ENCODE results near the gene MPV17.
"Not testable (repeated sequence)": the region's sequence is repeated elsewhere in the genome, so short reads cannot be mapped to it uniquely, and the experiment has no call there.

MPV17 gene, protein sequence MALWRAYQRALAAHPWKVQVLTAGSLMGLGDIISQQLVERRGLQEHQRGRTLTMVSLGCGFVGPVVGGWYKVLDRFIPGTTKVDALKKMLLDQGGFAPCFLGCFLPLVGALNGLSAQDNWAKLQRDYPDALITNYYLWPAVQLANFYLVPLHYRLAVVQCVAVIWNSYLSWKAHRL

DNA sequence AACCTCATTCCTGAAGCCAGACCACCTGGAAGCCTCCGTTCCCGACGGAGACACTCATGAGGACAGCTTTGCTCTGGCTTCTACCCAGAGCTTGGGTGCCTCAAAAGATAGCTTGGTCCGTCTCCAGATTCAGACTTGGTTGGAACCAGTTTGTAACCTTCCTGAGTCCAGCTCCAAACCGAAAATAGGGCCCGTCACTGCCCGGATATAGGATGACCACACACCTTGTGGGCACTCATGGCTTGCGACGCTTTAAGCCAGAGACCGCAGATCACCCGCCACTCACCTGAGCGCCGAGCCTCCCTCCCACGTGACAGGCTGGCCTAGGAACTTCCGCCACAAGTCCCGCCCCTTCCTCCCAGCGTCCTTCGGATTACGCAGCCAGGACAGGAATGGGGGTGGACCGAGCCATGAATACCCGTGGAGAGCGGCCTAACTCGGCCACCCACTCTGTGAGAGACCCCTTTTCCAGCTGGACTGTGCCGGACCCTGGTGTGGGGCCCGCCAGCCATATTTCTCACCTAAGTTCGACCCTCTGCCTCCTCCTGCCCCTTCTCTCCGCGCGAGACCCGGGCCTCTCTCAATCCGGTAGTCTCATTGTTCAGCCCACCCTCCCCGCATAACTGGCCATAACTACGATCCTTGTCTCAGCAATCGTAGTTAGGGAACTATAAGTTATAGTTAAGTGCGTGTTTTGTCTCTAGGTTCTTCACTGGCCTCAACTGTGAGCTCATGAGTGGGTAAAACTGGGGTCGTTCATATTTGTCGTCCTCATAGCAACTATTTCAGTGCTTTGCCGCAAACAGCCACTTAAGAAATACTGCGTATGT lies at the start of gene MPV17:
Gene MPV17, minus strand, starts transcription at position 332 of the 830 bp plus-strand sequence. CDS start 580 bp downstream, outside the sequence.
- DNase-seq, result peak; percentile 76

DNA sequence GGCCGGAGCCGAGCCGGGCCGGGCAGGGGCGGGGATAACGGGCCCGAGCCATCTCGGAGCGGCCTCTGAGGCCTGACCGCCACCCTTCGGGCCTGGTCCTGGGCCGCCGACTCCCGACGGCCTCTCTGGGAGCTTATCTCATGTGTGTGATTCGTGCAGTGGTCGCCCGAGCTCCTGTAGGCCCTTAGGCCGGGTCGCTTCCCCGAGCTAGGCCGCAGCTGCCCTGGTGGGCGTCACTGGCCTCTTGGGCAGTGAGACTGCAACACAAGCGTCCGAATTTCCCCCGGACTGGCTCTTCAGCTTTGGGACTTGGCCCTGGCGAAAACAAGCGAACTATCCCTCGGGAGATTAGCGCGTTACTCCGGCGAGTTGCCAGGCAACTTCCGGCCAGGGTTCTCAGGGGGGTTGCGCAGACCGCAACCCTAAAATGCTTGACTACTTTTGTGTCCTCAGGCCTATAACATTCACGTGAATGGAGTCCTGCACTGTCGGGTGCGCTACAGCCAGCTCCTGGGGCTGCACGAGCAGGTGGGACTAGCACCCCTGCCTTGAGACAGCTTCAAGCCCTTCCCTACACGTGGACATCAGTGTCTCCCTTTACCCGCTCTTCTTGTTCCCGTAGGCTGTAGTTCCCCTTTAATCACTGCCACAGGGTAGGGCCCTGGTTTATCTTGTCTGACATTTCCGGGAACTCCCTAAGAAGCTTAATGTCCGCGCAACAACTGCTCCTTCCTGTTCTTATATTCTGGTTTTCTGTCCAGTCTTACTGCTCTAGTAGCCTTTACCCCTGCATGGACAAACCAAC lies 48.1 kb upstream of the MPV17 start:
- DNase-seq, result no peak

DNA sequence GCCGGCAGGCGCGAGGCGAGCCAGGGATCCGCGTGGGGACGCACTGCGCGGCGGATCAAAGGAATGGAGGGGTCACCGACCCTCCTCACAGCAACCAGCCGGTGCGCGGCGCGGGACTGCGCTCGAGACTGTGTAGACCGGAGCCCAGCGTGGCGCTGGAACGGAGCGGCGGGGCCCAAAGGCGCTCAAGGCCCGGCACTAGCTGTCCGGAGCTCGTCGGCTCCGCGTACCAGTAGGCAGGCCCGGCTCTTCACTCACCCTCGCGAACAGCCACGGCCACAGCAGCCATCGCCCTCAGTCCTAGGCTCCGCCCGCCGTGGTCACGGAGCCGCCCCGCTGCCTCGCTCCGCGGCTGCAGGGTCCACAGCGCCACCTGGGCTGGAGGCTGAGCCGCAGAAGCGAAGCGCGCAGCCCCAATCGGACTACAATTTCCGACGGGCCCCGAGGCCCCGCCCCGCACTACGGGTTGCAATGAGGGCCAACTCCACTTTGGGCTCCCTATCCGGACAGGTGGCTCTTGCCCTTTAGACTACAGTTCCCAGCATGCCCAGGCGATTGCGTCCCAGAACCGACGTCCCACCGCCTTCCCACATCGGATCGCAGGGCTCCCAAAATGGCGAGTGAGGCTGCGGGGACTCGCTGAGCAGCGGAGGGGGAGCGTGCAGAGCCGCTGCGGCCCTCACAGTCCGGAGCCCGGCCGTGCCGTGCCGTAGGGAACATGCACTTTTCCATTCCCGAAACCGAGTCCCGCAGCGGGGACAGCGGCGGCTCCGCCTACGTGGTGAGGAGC lies 47.3 kb upstream of the MPV17 start, which contains the start of the genes EIF2B4 and SNX17:
Gene EIF2B4, minus strand, starts transcription at position 313 of the 790 bp plus-strand sequence. Its CDS starts 24 bp downstream, at position 289.
Gene SNX17, plus strand, starts transcription at position 591 of the 790 bp plus-strand sequence. Its CDS starts 128 bp downstream, at position 719.
- DNase-seq, result peak; percentile 99

DNA sequence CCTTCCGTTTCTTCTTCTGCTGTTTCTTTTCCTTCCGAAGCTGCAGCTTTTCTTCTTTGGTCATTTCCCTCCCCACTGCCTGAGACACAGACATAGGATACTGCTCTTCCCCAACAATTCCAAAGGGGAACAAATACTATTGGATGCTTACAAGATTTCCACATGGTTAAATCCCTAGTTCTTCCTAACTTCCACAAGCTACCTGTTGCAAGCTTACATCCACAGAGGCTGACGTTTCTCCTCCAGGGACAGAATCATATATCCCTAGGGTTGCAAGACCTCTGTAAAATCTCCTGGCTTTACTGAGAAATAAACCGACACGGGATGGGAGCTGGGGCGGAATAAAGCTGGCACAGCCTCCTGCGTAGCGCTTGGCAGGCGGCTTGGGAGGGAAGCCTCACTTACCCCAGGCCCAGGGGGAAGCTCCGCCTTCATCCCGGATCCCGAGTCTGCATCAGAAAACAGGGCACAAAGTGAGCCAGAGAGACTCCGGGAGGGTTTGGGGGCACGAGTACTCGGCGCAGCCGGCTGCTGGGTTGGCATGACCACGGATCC lies 46.7 kb upstream of the MPV17 start:
- no peak for DNase-seq

DNA sequence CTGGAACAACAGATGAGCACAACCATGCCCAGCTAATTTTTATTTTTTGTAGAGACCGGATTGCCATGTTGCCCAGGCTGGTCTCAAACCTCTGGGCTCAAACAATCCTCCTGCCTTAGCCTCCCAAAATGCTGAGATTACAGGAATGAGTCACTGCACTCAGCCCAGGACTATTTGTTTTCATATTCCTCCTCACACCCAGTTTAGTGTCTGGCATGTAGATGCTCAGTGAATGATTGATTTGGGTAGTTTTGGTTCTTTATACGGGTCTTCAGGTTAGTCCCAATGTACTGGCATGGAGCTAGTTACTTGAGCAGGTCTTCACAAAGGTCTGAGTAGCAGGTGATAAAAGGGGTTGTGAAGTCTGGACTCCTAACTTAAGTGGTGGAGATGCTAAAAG lies 41.0 kb upstream of the MPV17 start:
- no peak for DNase-seq

DNA sequence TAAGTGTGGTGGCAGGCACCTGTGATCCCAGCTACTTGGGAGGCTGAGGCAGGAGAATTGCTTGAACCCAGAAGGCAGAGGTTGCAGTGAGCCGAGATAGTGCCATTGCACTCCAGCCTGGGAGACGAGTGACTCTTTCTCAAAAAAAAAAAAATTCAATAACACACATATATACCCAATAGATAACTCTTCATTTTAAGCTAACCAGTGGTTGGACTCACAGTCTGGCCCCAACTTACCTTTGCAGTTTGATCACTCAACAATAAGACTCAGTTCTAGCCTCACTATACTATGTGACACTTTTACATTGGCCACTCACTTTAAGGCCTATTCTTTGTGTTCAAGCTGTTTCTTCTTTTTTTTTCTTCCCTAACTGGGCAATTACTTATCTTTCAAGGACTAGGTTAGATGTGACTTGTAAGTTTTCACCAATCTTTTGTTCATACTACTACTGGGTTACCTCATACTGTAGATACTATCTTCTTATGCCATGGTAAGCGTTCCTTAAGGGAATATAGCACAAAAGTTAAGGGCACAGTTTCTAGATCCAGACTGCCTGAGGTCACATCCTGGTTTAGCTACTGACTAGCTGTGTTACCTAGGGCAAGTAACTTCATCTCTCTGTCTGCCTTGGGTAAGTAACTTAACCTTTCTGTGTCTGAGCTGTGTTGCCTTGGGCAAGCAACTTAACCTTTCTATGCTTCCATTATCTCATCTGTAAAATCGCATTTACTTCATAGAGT lies 40.0 kb upstream of the MPV17 start:
- DNase-seq, result no peak

DNA sequence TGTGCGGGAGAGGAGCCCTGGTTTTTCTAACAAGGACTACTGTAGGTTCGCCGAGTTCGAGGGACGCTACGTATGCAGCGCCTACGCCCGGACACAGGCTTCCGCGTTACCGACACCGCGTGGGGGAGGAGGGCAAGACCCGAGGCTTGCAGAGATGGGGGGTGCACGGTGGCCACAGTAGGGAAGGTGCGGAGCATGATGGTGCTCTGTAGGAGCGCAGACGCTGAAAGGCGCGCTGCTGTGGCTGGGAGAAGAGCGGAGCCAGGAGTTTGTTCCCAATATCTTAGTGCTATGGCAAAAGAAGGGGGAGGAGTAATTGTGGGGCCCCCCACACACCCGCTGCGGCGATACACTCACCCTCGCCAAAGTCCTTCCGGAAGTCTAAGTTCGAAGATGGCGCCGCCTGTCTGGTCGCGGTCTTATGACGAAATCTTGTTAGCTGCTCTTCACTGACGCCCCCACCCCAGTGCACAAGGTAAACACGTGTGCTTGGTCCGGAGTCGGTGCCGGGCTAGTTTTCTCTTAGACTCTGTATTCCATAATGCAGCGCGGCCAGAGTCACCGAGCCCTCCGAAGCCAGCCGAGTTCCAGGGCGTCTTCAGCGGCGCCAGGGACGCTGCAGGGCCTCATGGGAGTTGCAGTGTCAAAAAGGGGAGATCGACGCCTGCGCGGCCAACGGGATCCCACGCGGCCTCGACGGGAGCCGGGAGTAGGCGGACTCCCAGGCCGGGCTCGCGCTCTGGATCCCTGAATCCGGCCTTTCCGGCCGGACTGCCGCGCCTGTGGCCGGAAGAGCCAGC lies 33.7 kb upstream of the MPV17 start, which contains the start of gene GTF3C2:
Gene GTF3C2, minus strand, starts transcription at position 383 of the 800 bp plus-strand sequence. CDS start 13,210 bp downstream, outside the sequence.
- DNase-seq, result peak; percentile 86

DNA sequence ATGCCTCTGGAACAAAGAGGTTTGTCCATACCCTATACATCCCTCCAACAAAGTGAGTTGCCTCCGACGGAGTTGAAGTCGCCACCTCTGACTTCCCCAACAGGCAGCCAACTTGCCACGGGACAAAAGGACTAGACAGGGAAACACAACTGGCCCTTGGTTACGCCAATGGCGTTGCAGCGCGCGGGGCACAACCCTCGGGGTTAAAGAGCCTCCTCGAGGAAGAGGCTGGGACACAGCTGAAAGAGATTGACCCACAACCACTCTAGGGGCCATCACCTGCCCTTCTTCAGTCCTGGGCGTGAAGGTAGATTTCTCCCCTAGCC lies 33.1 kb upstream of the MPV17 start:
- DNase-seq, result no peak

DNA sequence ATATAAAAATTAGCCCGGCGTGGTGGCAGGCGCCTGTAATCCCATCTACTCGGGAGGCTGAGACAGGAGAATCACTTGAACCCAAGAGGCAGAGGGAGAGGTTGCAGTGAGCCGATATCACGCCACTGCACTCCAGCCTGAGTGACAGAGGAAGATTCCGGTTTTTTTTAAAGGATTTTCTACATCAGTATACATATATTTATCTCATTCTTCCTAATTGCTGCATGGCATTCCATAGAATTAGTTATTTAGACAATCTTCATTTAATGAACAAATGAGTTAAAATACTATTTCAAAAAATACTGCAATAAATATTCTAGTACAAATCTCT lies 31.7 kb upstream of the MPV17 start:
- DNase-seq, result no peak

DNA sequence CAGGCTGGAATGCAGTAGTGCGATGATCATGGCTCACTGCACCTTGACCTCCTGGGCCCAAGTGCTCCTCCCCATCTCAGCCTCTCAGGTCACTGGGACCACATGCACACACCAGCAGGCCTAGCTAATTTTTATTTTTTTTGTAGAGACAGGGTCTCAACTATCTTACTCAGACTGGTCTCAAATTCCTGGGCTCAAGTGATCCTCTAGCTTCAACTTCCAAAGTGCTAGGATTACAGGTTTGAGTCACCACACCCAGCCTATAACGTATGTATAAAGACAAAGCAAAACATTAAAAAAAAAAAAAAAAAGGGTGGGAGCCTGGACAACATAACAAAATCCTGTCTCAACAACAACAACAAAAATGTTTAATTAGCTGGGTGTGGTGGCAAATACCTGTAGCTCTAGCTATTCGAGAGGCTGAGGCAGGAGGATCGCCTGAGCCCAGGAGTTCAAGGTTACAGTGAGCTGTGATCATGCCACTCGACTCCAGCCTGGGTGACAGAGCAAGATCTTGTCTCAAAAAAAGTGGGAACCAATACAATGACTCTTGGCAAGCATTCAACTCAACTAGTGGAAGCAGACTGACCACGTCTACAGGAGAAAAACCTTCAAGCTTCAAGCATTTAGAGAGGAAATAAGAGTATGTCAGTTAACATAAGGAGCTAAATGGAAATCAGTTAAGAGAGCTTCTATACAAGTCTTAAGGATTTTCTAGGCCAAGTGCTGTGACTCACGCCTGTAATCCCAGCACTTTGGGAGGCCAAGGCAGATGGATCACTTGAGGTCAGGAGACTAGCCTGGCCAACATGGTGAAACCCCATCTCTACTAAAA lies 31.1 kb upstream of the MPV17 start:
- DNase-seq, result no peak

DNA sequence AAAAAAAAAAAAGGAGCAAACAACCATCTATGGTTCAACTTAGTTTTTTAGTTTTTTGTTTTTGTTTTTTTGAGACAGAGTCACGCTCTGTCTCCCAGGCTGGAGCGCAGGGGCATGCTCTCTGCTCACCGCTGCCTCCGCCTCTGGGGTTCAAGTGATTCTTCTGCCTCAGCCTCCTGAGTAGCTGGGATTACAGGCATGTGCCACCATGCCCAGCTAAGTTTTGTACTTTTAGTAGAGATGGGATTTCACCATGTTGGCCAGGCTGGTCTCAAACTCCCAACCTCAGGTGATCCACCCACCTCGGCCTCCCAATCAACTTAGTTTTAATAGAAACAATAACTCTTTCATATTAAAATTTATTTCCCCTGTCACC lies 30.5 kb upstream of the MPV17 start:
- not testable (repeated sequence) for DNase-seq

DNA sequence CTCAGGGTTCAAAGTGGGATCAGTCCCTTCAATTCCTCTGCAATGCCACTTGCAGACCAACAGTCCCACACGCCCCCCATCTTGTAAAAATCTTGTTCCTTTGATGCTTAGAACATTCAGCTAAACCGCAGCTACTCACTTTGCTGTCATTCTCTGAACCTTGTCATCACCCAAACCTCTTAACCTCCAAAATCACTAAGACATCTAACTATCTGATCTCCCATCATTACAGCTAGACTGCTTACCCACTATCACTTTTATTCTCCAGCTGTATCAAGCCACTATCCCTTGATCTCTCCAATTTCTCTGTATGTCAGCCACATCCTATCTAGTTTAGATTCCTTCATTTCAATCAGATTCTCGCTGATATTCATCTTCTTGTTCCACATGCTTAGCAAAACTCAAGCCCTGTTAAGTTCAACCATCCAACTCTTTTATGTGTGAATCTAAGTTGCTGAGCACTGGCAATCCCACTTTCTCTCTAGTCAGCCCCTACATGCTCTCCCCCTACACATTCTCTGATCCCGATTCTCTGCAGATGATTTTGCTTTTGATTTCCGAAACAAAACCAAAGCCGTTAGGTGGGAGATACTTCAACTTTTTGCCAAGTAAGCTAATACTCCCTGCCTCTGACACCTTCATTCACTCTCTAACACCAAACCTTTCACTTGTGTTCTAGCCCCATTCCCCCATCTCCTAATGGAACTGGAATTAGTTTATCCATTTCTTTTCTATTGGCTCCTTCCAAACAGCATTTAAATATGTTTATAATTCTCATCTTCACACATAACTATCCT lies 29.1 kb upstream of the MPV17 start:
- DNase-seq, result no peak

DNA sequence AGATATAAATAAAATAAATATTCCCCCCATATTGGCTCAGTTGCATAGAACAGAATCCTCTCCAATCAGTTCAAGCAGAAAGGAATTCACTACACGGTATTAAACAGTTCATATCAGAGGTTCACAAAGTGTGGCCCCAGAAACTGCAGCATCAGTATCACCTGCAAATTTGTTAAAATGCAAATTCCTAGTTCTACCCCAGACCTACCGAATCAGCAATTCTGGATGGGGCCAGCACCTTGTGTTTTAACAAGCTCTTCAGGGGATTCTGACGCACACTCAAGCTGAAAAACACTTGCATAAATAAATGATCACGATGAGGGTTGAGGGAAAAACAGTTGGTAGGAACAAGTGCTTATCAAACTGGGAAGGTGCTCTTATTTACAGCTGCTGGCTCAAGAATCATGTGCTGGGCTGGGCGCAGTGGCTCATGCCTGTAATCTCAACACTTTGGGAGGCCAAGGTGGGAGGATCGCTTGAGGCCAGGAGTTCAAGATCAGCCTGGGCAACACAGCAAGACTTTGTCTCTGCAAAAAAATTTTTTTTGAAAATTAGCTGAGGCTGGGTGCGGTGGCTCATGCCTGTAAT lies 27.3 kb upstream of the MPV17 start:
- DNase-seq, result no peak

DNA sequence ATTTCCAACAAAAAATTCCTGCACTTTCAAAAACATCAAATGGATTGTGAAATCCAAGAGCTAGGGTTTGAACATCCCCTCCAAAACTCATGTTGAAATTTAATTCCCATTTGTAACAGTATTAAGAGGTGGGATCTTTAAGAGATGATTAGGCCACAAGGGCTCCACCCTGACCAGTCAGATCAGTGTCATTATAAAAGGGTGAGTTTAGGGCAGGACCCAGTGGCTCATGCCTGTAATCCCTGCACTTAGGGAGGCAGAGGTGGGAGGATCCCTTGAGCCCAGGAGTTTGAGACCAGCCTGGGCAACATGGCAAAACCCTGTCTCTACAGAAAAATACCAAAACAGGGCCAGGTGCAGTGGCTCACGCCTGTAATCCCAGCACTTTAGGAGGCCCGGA lies 24.7 kb upstream of the MPV17 start:
- DNase-seq, result no peak

DNA sequence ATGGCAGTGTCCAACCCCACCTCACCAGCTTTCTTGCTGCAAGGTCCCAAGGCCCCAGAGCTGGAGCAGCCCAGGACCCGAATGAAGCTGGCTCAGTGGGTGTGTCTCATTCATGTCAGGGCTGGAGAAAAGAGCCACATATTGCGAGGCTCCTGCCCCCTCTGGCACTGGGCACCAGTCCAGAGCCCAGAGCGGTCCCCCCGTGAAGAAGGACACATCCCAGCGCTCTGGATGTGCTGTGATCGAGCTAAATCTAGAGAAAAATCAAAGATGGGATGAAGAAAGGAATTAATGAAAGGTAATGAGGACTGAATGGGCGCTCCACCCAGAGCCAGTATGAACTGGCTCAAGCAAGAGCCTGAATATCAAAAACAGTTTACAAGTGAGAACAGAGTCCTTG lies 13.3 kb upstream of the MPV17 start:
- DNase-seq, result no peak

DNA sequence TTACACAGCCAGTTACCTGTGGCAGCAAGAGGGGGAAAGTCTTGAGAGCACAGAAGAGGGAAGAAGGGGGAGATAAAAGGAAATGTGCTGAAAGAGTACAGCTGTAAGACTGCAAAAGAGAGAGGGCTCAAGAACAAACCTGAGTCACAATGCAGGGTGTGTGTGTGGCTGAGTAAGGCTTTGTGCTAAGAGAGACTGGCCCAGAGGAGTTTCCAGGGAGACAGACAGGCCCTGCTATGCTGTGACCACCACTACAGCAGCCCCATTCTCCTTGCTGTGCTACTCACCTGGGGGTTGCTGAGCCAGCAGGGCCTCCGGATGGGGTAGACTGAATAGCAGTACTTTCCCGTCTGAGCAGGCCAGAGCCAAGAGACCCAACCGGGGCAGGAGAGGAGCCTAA lies 12.4 kb upstream of the MPV17 start:
- DNase-seq, result no peak

DNA sequence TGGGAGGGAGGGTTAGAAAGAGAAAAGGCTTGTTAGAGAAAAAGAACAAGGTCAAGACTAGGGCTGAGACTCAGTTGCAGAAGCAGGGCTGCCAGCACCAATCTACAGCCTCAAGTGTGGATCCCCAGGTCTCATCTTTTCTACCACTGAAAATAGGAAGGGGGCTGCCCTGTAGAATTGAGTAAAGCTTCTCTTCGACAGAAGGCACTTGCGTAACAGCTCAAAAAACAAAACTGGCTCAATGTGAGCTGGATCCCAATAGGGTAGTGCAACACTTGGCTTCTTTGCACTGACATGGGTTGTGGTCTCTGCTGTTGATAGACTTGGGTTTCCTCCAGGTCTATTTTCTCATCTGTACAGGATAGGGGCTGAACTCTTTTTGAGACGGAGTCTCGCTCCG lies 1.8 kb upstream of the MPV17 start:
- DNase-seq, result no peak

DNA sequence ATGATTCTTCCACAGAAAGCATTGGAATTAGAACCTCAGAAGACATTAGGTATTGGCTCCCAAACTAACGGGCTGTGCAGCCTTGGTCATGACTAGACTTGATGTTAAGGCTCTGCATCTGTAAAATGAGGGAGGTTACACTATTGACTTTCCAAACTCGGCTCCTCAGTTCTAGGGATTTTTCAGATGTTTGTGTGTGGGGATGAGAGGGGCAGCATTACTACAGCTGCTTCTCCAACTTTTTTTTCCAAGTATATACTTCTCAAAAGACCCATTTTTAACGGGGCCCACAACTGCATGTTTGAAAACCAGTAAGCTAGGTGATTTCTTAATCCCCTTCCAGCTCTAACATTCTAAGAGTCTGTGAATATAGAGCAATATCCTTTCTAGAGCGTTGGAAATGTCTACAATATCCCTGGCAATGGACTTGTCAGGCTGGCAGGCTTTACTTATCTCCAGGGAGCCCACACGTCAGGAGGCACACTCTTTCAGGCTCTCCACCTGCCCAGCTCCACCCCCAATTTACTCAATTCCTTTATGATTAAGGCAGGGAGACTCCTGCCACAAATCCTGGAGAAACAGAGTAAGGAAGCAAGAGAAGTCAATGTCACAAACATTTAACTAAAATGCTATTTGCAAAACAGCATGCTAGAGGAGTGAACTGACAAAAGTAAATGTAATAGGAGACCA lies 844 bp upstream of the MPV17 start:
- no peak for DNase-seq

Measured in activated CD4-positive, alpha-beta T cell treated with anti-CD3 and anti-CD28 coated beads for 1 hour (primary cell).